ENCODE data around the gene SRGAP3. TPM values are rescaled to one million over a fixed set of nuclear protein-coding genes. Genes with fewer than 3 reads are reported as not detected.

Gene SRGAP3
- total and polyA plus RNA-seq, 2 donors, result 3.9 to 4.4 TPM

DNA sequence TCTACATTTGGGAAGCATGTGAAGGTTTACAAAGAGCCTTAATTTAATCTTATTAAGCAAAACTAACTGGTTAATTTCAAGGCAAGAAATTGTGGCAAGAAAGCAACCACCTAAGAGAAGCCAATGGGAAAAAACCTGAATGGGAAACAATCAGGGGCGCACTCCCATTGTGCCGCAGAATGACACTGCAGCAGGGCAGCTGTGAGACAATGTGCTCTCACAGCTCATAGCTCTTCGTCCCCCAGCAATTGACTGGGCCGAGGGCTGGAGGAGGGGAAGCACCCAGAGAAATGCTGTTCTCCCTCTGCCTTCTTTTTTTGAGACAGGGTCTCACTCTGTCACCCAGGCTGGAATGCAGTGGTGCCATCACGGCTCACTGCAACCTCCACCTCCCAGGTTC lies 192.9 kb downstream of the SRGAP3 start:
- Histone ChIP-seq H3K36me3 (ENCODE audit: control insufficient read depth in 2 of 2, insufficient read depth in 2 of 2, low read length in 1 of 2) (no peaks in the 10 kb centered on the region), H3K4me3 (ENCODE audit: low read length in 2 of 2) (no peak overlapping the region)
- 77% methylated on average over 5 of the region's 5 CpGs for WGBS

DNA sequence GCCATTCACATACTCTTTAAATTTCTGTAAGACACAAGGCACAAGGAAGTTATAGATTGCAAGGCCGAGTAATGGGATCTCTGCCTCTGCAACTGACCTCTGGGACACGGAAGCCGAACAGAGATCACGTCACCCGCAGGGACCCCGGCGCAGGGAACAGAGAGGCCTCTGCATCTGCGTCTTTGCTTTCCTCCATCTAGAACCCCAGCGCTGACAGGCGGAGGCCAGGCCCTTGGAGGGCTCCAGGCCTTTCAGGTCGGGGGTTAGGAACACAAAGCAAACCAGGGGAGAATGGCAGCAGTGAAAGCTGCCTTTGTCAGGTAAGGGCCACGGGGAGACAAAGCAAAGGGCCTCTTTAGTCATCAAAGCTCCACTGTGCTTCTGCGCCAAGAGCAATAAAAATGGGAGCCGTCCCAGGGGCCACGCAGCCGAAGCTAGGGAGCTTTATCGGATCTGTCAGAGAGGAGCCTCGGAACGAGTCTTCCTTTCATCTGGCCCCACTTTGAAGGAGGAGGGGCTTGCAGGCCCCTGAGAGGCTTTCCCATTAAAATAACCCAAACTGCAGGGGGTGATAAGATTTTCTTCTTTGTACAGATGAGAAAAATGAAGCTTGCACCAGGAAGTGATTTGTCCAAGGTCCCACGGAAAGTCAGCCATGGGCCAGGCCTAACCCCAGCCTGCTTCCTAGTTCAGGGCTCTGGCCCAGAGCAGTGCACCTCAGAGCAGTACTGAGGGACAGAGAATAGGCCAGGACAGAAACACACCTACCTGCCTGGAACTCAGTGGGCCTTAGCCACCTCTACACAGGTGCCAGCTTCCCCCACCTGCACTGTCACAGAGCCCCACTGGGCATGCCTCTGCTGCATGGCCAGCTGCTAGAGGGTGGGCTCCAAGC lies 201.7 kb downstream of the SRGAP3 start:
- H3K9me3 ChIP-seq (ENCODE audit: control insufficient read depth in 2 of 2, insufficient read depth in 1 of 2, low read length in 1 of 2), result no peaks in the 10 kb centered on the region
- 95% methylated on average over 20 of the region's 20 CpGs for WGBS
- H3K36me3 ChIP-seq (ENCODE audit: control insufficient read depth in 2 of 2, insufficient read depth in 2 of 2, low read length in 1 of 2), result no peaks in the 10 kb centered on the region

More for the DNA sequence above, 192.9 kb downstream of the SRGAP3 start:
- no peak for DNase-seq (ENCODE audit: low read depth in 6 of 9, low spot score in 9 of 9)
- no peaks in the 10 kb centered on the region for H3K27me3 ChIP-seq (ENCODE audit: control insufficient read depth in 2 of 2, insufficient read depth in 1 of 2, low read length in 1 of 2)
- no peaks in the 10 kb centered on the region for H3K9me3 ChIP-seq (ENCODE audit: control insufficient read depth in 2 of 2, insufficient read depth in 1 of 2, low read length in 1 of 2)
- no peaks in the 10 kb centered on the region for H3K4me1 ChIP-seq (ENCODE audit: control insufficient read depth in 2 of 2, insufficient read depth in 2 of 2, low read length in 2 of 2)
- no peak overlapping the region for H3K27ac ChIP-seq (ENCODE audit: low read depth in 1 of 2, low read length in 1 of 2)

DNA sequence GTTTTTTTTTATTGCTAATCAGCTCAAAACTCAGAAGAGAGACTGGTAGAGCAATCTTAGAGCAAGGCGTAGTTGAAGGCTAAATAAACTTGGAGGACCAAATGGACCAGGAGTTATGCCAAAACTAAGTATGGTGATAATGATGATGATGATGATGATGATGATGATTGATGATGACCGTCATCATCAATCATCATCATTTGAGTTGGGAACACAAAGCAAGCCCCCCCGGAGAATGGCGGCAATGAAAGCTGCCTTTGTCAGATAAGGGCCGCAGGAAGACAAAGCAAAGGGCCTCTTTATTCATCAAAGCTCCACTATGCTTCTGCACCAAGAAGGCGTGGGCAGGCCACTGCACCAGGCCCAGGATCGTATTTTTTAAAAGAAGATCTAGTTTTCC lies 204.1 kb downstream of the SRGAP3 start:
- Histone ChIP-seq H3K4me1 (ENCODE audit: control insufficient read depth in 2 of 2, insufficient read depth in 2 of 2, low read length in 2 of 2) (no peaks in the 10 kb centered on the region), H3K9me3 (ENCODE audit: control insufficient read depth in 2 of 2, insufficient read depth in 1 of 2, low read length in 1 of 2) (no peaks in the 10 kb centered on the region), H3K27ac (ENCODE audit: low read depth in 1 of 2, low read length in 1 of 2) (no peak overlapping the region), H3K4me3 (ENCODE audit: low read length in 2 of 2) (no peak overlapping the region), H3K27me3 (ENCODE audit: control insufficient read depth in 2 of 2, insufficient read depth in 1 of 2, low read length in 1 of 2) (no peaks in the 10 kb centered on the region), H3K36me3 (ENCODE audit: control insufficient read depth in 2 of 2, insufficient read depth in 2 of 2, low read length in 1 of 2) (no peaks in the 10 kb centered on the region)
- no peak for DNase-seq (ENCODE audit: low read depth in 6 of 9, low spot score in 9 of 9)
- 97% methylated on average over 7 of the region's 7 CpGs for WGBS

More for the DNA sequence above, 201.7 kb downstream of the SRGAP3 start:
- Histone ChIP-seq H3K27ac (ENCODE audit: low read depth in 1 of 2, low read length in 1 of 2) (no peak overlapping the region), H3K4me1 (ENCODE audit: control insufficient read depth in 2 of 2, insufficient read depth in 2 of 2, low read length in 2 of 2) (no peaks in the 10 kb centered on the region), H3K27me3 (ENCODE audit: control insufficient read depth in 2 of 2, insufficient read depth in 1 of 2, low read length in 1 of 2) (no peaks in the 10 kb centered on the region), H3K4me3 (ENCODE audit: low read length in 2 of 2) (no peak overlapping the region)
- DNase-seq (ENCODE audit: low read depth in 6 of 9, low spot score in 9 of 9), result no peak

DNA sequence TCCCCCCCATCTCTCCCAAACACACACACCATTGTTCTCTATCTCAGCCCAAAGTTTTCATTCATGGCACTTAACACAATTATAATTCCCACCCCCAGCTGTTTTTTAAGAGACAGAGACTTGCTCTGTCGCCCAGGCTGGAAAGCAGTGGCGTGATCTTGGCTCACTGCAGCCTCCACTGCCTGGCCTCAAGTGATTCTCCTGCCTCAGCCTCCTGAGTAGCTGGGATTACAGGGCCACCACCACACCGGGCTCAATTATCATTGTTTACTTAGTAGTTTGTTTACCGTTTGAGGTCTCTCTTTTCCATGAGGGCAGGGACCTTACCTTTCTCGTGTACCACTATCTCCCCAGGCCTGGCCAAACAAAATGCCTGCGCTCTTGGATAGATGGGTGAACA lies 206.4 kb downstream of the SRGAP3 start:
- Histone ChIP-seq H3K36me3 (ENCODE audit: control insufficient read depth in 2 of 2, insufficient read depth in 2 of 2, low read length in 1 of 2) (no peaks in the 10 kb centered on the region), H3K4me1 (ENCODE audit: control insufficient read depth in 2 of 2, insufficient read depth in 2 of 2, low read length in 2 of 2) (no peaks in the 10 kb centered on the region), H3K27ac (ENCODE audit: low read depth in 1 of 2, low read length in 1 of 2) (no peak overlapping the region), H3K27me3 (ENCODE audit: control insufficient read depth in 2 of 2, insufficient read depth in 1 of 2, low read length in 1 of 2) (no peaks in the 10 kb centered on the region), H3K4me3 (ENCODE audit: low read length in 2 of 2) (no peak overlapping the region), H3K9me3 (ENCODE audit: control insufficient read depth in 2 of 2, insufficient read depth in 1 of 2, low read length in 1 of 2) (no peaks in the 10 kb centered on the region)
- DNase-seq (ENCODE audit: low read depth in 6 of 9, low spot score in 9 of 9), result no peak
- WGBS, result 96% methylated on average over 6 of the region's 6 CpGs

DNA sequence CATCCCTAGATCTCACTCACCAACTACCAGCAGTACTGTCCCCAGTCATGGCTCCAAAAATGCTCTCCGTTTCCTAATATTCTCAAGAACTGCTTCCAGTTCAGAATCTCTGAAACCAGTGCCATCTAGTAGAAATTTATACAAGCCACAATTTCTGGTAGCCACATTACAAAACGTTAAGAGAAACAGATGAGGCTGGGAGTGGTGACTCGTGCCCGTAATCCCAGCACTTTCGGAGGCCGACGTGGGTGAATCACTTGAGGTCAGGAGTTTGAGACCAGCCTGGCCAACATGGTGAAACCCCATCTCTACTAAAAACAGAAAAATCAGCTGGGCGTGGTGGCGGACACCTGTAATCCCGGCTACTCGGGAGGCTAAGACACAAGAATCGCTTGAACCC lies 207.8 kb downstream of the SRGAP3 start:
- DNase-seq (ENCODE audit: low read depth in 6 of 9, low spot score in 9 of 9), result no peak
- Histone ChIP-seq H3K4me1 (ENCODE audit: control insufficient read depth in 2 of 2, insufficient read depth in 2 of 2, low read length in 2 of 2) (no peaks in the 10 kb centered on the region), H3K4me3 (ENCODE audit: low read length in 2 of 2) (no peak overlapping the region), H3K36me3 (ENCODE audit: control insufficient read depth in 2 of 2, insufficient read depth in 2 of 2, low read length in 1 of 2) (no peaks in the 10 kb centered on the region), H3K27me3 (ENCODE audit: control insufficient read depth in 2 of 2, insufficient read depth in 1 of 2, low read length in 1 of 2) (no peaks in the 10 kb centered on the region), H3K27ac (ENCODE audit: low read depth in 1 of 2, low read length in 1 of 2) (no peak overlapping the region), H3K9me3 (ENCODE audit: control insufficient read depth in 2 of 2, insufficient read depth in 1 of 2, low read length in 1 of 2) (no peaks in the 10 kb centered on the region)
- 94% methylated on average over 12 of the region's 12 CpGs for WGBS

DNA sequence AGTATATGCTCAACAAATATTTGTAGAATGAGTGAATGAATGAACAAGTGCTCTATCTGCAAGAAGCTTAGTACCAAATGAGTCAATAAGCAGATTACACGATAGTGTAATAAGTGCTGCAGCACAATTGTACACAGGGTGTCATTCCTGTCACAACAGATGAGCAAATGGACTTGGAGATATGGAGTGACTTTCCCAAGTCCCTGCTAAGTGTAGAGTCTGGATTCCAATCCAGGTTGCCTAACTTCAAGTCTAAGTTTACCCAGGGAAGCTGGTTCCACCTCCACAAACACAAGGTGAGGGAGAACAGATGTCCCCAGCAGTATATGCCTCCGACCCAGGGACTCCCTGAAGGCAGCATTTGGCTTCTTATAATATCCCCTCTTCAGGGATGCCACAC lies 208.4 kb downstream of the SRGAP3 start:
- DNase-seq (ENCODE audit: low read depth in 6 of 9, low spot score in 9 of 9), result no peak
- no peaks in the 10 kb centered on the region for H3K4me1 ChIP-seq (ENCODE audit: control insufficient read depth in 2 of 2, insufficient read depth in 2 of 2, low read length in 2 of 2)
- no peak overlapping the region for H3K27ac ChIP-seq (ENCODE audit: low read depth in 1 of 2, low read length in 1 of 2)
- H3K9me3 ChIP-seq (ENCODE audit: control insufficient read depth in 2 of 2, insufficient read depth in 1 of 2, low read length in 1 of 2), result no peaks in the 10 kb centered on the region
- H3K36me3 ChIP-seq (ENCODE audit: control insufficient read depth in 2 of 2, insufficient read depth in 2 of 2, low read length in 1 of 2), result no peaks in the 10 kb centered on the region
- WGBS, result 96% methylated on average over 2 of the region's 2 CpGs
- H3K4me3 ChIP-seq (ENCODE audit: low read length in 2 of 2), result no peak overlapping the region
- H3K27me3 ChIP-seq (ENCODE audit: control insufficient read depth in 2 of 2, insufficient read depth in 1 of 2, low read length in 1 of 2), result no peaks in the 10 kb centered on the region

DNA sequence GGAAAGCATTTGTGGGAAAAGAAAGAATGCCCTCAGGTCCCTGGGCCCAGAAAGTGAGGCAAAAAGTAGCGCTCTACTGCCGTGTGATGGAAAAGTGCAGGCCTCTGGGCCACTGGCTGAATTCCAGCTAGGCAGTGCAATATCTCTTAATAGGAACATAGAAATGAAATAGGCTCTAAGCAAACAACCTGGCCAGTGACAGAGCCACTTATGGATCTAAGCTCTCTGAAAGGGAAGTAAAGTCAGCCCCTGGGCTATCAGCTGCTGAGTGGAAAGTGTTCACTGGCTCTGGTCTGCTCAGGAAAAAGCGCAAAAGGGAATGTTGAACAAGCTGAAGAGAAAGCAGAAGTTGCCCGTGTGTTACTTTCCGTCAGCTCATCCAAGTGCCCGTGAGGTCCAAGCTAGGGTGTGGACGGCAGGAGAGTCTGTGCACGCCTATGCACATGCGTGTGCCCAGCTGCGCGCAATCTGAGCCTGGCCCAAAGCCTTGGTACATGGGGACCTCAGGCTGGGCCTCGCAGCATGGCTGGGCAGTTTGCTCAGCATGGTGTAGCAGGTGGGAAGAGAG lies 212.2 kb downstream of the SRGAP3 start:
- H3K27ac ChIP-seq (ENCODE audit: low read depth in 1 of 2, low read length in 1 of 2), result no peak overlapping the region
- no peak overlapping the region for H3K4me3 ChIP-seq (ENCODE audit: low read length in 2 of 2)
- DNase-seq (ENCODE audit: low read depth in 6 of 9, low spot score in 9 of 9), result no peak
- no peaks in the 10 kb centered on the region for H3K27me3 ChIP-seq (ENCODE audit: control insufficient read depth in 2 of 2, insufficient read depth in 1 of 2, low read length in 1 of 2)
- no peaks in the 10 kb centered on the region for H3K9me3 ChIP-seq (ENCODE audit: control insufficient read depth in 2 of 2, insufficient read depth in 1 of 2, low read length in 1 of 2)
- whole genome bisulfite sequencing, result 95% methylated on average over 12 of the region's 12 CpGs
- no peaks in the 10 kb centered on the region for H3K36me3 ChIP-seq (ENCODE audit: control insufficient read depth in 2 of 2, insufficient read depth in 2 of 2, low read length in 1 of 2)
- no peaks in the 10 kb centered on the region for H3K4me1 ChIP-seq (ENCODE audit: control insufficient read depth in 2 of 2, insufficient read depth in 2 of 2, low read length in 2 of 2)

DNA sequence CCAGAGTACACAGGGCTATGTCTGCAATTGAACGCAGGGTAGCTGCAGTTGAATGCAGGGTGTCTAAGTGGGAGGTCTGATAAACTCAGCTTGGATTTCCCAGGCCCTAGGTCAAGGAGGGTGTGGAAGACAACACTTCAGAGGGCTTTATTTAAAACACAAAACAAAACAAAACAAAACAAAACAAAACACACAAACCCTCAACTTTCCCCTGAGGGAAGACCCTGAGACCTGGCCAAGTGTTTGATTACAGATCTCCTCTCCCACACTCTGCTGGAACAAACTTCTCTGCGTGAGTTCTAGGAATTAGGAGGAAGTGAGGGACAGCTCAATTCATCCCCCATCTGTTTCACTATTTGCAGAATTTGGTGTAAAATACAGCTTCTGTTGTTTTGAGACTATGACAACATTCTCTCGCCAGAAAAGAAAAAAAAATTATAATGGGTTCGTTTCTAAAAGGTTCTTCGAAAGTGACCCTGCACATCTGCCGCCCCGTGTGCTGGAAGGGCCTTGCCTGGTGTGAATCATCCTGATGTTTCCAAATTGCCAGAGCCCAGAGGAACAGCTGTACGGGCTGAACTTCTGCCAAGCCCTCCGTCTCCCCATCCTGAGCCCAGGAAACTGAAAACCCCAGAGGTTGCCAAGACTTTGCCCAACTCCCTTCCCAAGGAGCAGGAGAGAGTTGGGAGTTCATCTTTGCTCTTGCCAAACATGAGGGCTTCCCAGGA lies 212.9 kb downstream of the SRGAP3 start:
- H3K9me3 ChIP-seq (ENCODE audit: control insufficient read depth in 2 of 2, insufficient read depth in 1 of 2, low read length in 1 of 2), result no peaks in the 10 kb centered on the region
- H3K27me3 ChIP-seq (ENCODE audit: control insufficient read depth in 2 of 2, insufficient read depth in 1 of 2, low read length in 1 of 2), result no peaks in the 10 kb centered on the region
- DNase-seq (ENCODE audit: low read depth in 6 of 9, low spot score in 9 of 9), result no peak

DNA sequence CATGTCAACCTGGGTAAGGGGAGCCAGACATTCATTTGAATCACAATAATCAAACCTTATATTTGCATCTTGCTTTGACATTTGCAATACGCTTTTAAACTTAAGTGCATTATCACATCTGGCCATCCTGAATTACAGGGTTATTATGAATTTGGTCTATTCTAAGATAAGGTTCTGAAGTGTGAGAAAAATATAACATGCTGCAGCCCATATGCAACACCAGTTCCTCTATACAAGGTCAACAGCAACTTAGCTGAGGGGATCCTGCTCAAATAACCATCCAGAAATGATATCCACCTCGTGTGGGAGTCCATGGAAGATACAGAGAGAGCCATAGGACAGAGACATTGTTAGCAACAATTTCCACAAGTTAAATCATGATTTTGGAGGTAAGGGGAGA lies 213.5 kb downstream of the SRGAP3 start:
- peaks cover 0 to 1% of the 10 kb centered on the region in 2 donors for H3K9me3 ChIP-seq (ENCODE audit: control insufficient read depth in 2 of 2, insufficient read depth in 1 of 2, low read length in 1 of 2)
- H3K4me3 ChIP-seq (ENCODE audit: low read length in 2 of 2), result no peak overlapping the region
- H3K36me3 ChIP-seq (ENCODE audit: control insufficient read depth in 2 of 2, insufficient read depth in 2 of 2, low read length in 1 of 2), result no peaks in the 10 kb centered on the region
- no peak for DNase-seq (ENCODE audit: low read depth in 6 of 9, low spot score in 9 of 9)
- no peak overlapping the region for H3K27ac ChIP-seq (ENCODE audit: low read depth in 1 of 2, low read length in 1 of 2)
- 95% methylated on average over 2 of the region's 2 CpGs for WGBS
- no peaks in the 10 kb centered on the region for H3K27me3 ChIP-seq (ENCODE audit: control insufficient read depth in 2 of 2, insufficient read depth in 1 of 2, low read length in 1 of 2)
- H3K4me1 ChIP-seq (ENCODE audit: control insufficient read depth in 2 of 2, insufficient read depth in 2 of 2, low read length in 2 of 2), result no peaks in the 10 kb centered on the region

More for the DNA sequence above, 212.9 kb downstream of the SRGAP3 start:
- H3K27ac ChIP-seq (ENCODE audit: low read depth in 1 of 2, low read length in 1 of 2), result no peak overlapping the region
- H3K4me1 ChIP-seq (ENCODE audit: control insufficient read depth in 2 of 2, insufficient read depth in 2 of 2, low read length in 2 of 2), result no peaks in the 10 kb centered on the region
- 80% methylated on average over 9 of the region's 9 CpGs for WGBS
- H3K36me3 ChIP-seq (ENCODE audit: control insufficient read depth in 2 of 2, insufficient read depth in 2 of 2, low read length in 1 of 2), result no peaks in the 10 kb centered on the region
- no peak overlapping the region for H3K4me3 ChIP-seq (ENCODE audit: low read length in 2 of 2)

Measured in thymus (tissue), 11 donors.